ENCODE data around the gene TMEM14B. TPM values are rescaled to one million over a fixed set of nuclear protein-coding genes. Genes with fewer than 3 reads are reported as not detected.
"Not testable (repeated sequence)": the region's sequence is repeated elsewhere in the genome, so short reads cannot be mapped to it uniquely, and the experiment has no call there.

TMEM14B gene
- total RNA-seq, 2 donors from 2014 or later: 53.7 to 60.2 TPM

DNA sequence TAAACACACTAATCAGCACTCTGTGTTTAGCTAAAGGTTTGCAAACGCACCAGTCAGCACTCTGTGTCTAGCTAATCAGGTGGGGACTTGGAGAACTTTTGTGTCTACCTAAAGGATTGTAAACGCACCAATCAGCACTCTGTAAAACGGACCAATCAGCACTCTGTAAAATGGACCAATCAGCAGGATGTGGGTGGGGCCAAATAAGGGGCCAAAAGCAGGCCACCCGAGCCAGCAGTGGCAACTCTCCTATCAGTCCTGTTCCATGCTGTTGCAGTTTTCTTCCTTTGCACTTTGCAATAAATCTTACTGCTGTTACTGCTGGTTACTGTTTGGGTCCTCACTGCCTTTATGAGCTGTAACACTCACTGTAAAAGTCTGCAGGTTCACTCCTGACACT is 6.0 kb upstream of the TMEM14B start:
- intact Hi-C loops (cut with DNase I): not testable (repeated sequence)

DNA sequence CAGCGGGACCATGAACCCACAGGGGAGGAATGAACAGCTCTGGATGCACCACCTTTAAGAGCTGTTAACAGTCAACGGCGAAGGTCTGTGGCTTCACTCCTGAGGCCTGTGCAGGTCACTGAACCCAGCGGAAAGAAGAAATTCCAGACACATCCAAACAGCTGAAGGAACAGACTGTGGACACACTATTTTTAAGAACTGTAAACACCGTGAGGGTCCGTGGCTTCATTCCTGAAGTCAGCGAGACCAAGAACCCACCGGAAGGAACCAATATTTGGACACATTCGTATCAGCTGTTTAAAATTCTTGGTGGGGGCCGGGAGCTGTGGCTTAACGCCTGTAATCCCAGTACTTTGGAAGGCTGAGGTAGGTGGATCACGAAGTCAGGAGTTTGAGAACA is 5.4 kb upstream of the TMEM14B start:
- intact Hi-C loops (cut with DNase I): no loop called here
- no peak for DNase-seq (ENCODE audit: low spot score)

More for the DNA sequence above, 6.0 kb upstream of the TMEM14B start:
- not testable (repeated sequence) for DNase-seq (ENCODE audit: low spot score)

DNA sequence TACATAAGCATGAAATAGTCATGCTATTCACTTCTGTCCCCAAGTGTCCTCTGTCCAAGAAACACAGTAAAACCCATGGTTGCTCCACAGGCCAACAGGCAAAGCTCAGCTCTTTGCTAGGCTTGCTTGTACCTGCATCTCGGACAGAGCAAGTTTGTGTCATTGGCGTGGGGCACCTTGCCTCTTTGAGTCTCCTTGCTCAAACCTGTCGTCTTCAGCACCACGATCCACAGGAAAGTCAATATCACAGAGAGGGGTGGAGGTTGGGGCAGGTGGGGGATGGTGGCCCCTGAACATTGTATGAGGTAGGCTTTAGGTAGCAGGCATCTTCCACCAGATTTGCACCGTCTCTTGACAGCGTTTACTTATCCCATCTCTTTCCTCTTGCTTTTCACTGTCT is 4.1 kb upstream of the TMEM14B start:
- DNase-seq (ENCODE audit: low spot score): no peak
- intact Hi-C loops (cut with DNase I): no loop called here

- no peak for DNase-seq (ENCODE audit: low spot score)
- intact Hi-C loops (cut with DNase I): no loop called here
Observed at GRCh38 chr6:10745116-10745515, 2.5 kb upstream of the TMEM14B start.

GRCh38 chr6:10746915-10747250 is 722 bp upstream of the TMEM14B start:
- DNase-seq (ENCODE audit: low spot score): no peak
- intact Hi-C loops (cut with DNase I): no loop called here

DNA sequence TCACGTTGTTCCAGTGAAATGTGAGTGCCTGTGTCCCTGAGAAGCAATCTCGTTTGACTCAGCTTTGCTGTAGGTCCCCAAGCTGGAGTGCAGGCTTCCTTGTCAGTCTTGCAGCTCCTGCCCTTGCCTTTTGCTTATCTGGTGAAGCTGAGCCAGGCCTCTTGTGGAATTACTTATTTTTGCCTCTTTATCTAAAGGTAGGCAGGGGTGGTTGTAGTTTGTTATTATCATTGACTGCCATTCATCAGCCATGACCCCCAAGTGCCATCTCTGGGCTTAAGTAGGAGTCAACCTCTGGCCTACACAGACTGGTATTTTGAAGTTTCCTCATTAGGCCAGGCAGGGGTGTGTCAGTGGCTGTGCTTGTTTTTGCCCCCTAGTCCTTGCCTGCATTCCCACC is 2.1 kb downstream of the TMEM14B start:
- no peak for DNase-seq (ENCODE audit: low spot score)
- intact Hi-C loops (cut with DNase I): no loop called here

DNA sequence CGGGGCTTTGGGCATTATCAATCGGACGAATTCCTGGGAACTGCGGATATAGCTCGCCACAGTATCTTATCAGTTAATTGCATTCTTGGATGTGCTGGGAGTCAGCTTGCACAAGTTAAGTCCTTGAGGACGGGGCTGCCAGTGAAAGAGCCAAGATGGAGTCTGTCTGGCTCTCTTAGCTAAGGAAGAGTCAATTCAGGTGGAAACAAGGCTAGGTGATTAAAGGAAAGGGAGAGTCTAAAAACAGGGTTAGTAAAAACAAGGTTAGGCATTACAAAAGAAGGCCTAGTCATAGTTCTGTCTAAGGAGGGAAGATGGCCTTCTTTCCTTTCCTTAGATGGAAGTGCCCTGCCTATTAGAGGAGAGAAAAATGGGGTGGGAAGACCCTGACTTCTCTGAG is 3.0 kb downstream of the TMEM14B start:
- DNase-seq (ENCODE audit: low spot score); intact Hi-C loops (cut with DNase I): not testable (repeated sequence)

DNA sequence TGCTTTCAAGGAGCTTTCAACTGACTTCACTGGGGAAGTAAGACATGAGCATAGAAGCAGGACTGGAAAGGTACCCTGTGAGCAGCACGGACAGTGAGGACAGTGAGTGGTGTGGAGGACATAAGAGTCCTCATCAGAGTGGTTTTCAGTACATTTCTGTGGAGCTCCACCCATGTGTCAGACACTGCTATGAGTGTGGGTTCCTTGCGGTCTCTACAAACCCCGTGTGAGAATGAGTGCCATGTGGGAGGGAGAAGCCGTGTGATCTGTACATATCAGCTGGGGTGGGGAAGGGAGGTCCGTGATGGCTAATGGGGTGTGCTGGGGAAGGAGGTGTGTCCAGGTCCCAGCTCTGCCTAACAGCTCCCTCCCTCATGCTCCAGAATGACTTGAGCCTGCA is 4.2 kb downstream of the TMEM14B start:
- intact Hi-C loops (cut with DNase I); DNase-seq (ENCODE audit: low spot score): not testable (repeated sequence)

DNA sequence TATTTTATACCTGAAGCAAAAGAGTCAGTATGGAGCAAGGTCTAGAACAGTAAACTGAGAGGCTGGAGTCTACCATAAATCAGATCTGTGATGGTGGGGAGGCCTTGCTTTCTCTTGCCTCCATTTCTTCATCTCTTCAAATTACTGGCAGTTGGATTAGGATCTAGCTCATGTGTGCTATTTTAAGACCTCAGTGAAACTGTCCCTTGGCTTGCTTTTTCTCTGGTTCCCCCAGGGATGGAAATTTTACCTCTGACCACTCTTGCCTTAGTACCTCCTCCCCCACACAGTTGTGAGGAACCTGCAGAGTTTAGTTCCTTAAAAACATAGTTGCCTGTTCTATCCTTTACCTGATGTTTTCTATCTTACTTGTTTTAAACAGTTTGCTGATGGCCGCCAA is 8.5 kb downstream of the TMEM14B start:
- intact Hi-C loops (cut with DNase I): no loop called here
- DNase-seq (ENCODE audit: low spot score): no peak

GRCh38 chr6:10759312-10759839 is 11.8 kb downstream of the TMEM14B start:
- no peak for DNase-seq (ENCODE audit: low spot score)
- intact Hi-C loops (cut with DNase I): no loop called here

DNA sequence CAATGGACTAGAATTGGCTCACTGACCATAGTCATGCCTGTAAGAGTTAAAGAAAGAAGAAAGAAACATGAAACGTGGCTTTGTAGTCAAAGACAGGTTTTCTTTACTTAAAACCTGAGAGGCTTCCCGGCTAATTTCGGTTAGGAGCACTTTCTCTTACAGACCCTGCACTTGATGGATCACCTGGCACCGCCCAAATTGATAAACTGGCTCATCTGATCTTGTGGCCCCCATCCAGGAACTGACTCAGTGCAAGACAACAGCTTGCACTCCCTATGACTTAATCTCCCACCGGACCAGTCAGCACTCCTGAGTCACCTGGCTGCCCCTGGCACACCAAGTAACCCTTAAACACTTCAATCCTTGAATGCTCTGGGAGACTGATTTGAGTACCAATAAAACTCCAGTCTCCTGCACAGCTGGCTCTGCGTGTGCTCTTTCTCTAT is 12.3 kb downstream of the TMEM14B start:
- intact Hi-C loops (cut with DNase I): no loop called here

GRCh38 chr6:10763006-10763405 is 15.4 kb downstream of the TMEM14B start:
- DNase-seq (ENCODE audit: low spot score): no peak
- intact Hi-C loops (cut with DNase I): no loop called here

More for the DNA sequence above, 12.3 kb downstream of the TMEM14B start:
- DNase-seq (ENCODE audit: low spot score): no peak

GRCh38 chr6:10769419-10769818 is 21.8 kb downstream of the TMEM14B start:
- no peak for DNase-seq (ENCODE audit: low spot score)
- intact Hi-C loops (cut with DNase I): no loop called here

DNA sequence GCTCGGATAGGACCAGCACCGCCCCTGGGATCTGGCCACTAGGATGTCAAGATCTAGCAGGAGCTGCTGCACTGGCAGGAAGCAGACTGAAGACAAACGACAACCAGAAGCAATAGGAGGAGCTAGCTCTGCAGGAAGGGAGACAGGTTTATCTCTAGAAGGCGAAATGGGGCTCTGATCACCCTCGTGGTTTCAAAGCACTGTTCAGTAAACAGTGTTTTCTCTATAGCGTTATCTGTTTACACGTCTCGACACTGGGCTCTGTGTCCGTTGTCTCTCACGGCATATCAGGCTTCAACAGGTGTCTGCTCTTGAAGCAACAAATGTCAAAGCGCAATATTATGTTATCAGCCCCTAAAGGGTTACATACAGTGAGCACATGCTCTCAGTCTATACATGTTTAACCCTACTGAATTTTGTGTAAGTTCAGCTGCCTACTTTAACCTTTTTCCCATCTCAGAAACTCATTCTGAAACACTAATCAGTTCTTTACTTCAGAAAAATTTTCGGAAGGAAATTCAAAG is 23.8 kb downstream of the TMEM14B start:
- DNase-seq (ENCODE audit: low spot score): no peak
- intact Hi-C loops (cut with DNase I): no loop called here

- DNase-seq (ENCODE audit: low spot score): no peak
- intact Hi-C loops (cut with DNase I): no loop called here
Observed at GRCh38 chr6:10778230-10778629, 30.6 kb downstream of the TMEM14B start.

- intact Hi-C loops (cut with DNase I): no loop called here
- DNase-seq (ENCODE audit: low spot score): no peak
Observed at GRCh38 chr6:10779076-10779475, 31.5 kb downstream of the TMEM14B start.

GRCh38 chr6:10791673-10792072 is 44.1 kb downstream of the TMEM14B start:
- DNase-seq (ENCODE audit: low spot score): no peak
- intact Hi-C loops (cut with DNase I): no loop called here

- no peak for DNase-seq (ENCODE audit: low spot score)
- intact Hi-C loops (cut with DNase I): no loop called here
Observed at GRCh38 chr6:10792101-10792500, 44.5 kb downstream of the TMEM14B start.

- no peak for DNase-seq (ENCODE audit: low spot score)
- intact Hi-C loops (cut with DNase I): no loop called here
Observed at GRCh38 chr6:10793035-10793434, 45.4 kb downstream of the TMEM14B start.

DNA sequence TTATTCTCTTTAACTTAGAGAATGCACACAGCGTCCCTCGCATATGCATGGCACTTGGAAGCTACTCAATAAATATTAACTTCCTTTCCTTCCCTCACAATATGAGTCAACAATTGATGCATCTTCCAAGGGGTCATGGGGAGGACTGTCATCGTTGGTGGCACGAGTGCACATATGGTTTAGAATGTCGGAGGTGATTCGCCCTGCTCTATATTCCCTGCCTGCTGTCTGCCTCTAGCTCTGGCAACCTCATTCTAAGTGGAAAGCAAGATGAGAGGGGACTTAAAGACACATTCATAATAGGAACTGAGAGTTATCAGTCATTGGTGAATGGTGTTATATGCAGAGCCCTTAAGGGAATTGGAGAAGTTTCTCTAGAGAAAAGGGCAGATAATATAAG is 46.1 kb downstream of the TMEM14B start:
- intact Hi-C loops (cut with DNase I): no loop called here
- no peak for DNase-seq (ENCODE audit: low spot score)

- intact Hi-C loops (cut with DNase I): no loop called here
- no peak for DNase-seq (ENCODE audit: low spot score)
Observed at GRCh38 chr6:10794239-10794638, 46.6 kb downstream of the TMEM14B start.

DNA sequence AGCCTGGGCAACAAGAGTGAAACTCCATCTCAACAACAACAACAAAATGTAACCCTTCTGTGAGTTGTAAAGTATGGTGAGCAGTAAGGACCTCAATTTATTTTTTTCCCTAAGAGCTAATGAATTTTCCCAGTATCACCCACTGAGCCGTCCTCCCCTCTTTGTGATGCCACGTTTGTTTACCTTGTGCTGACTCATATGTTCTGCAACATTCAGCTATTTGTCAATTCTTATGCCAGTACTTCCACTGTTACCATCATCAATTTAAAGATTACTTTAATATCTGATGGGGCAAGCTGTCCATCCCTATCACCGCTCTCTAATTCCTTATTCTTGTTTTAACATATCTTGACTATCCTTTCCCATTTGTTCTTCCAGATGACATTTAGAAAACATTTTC is 53.2 kb downstream of the TMEM14B start:
- intact Hi-C loops (cut with DNase I): loop anchor here in 1 of 2 donors (10.0 kb wide), 1 partner anchor 316 kb away; no protein-coding TSS in a partner anchor
- DNase-seq (ENCODE audit: low spot score): no peak
